GM03348 (cell line): Measurements from ENCODE around the gene HOXB5.

ENCODE experiments used
- DNase-seq: peaks from one replicate; pipeline ENCODE4 v3.0.0; 2012; ENCODE audit warnings: low spot score

HOXB5 gene

GRCh38 chr17:48601539-48602425, 8.2 kb upstream of the HOXB5 start:
- no peak for DNase-seq

- DNase-seq = no peak
These were observed 7.6 kb upstream of the HOXB5 start for GRCh38 chr17:48601207-48601538.

- no peak for DNase-seq
These were observed 6.9 kb upstream of the HOXB5 start for GRCh38 chr17:48600244-48601098.

GRCh38 chr17:48599354-48599753, 5.8 kb upstream of the HOXB5 start:
- DNase-seq = no peak

- DNase-seq = no peak
These were observed 5.2 kb upstream of the HOXB5 start for GRCh38 chr17:48598736-48599135.

DNA sequence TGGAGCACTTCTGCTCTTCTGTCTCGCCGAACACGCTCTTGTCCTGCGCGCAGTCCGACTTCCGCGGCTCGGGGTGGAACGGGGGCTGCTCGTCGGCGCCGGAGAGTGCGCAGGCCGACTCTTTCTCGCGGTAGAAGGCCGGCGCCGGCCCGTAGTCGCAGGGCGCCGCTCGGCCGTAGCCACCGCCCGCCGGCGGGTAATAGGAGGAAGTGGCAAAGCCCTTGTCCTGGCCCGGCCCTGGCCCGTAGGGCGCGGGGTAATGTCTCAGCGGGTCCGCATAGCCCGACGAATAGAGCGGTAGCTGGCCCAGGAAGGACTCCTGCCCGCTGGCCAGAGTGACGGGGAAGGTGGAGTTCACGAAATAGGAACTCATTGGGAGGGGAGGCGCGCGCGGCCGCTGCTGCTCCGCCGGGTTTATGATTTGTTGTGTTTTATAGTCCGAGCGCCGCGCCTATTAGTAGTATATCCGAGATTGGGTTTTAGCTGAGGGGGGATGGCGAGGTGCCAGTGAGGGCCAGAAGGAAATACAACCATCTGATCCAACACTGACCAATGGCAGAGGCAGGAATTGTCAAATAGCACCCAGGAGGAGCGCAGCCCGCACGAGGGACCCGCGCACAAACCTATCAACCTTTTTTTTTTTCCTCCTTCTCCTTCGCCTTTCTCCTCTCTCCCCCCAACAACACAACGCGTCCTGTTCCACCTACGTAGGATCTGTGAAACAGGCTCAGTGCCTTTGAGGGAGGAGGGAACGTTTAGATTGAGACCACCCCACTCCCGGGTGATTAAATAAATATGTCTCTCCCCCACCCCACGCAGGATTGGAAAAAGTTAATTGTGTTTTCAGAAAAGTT, 4.4 kb upstream of the HOXB5 start:
- peak; percentile 83 for DNase-seq

- DNase-seq = no peak
These were observed 3.9 kb upstream of the HOXB5 start for GRCh38 chr17:48597528-48597777.

DNA sequence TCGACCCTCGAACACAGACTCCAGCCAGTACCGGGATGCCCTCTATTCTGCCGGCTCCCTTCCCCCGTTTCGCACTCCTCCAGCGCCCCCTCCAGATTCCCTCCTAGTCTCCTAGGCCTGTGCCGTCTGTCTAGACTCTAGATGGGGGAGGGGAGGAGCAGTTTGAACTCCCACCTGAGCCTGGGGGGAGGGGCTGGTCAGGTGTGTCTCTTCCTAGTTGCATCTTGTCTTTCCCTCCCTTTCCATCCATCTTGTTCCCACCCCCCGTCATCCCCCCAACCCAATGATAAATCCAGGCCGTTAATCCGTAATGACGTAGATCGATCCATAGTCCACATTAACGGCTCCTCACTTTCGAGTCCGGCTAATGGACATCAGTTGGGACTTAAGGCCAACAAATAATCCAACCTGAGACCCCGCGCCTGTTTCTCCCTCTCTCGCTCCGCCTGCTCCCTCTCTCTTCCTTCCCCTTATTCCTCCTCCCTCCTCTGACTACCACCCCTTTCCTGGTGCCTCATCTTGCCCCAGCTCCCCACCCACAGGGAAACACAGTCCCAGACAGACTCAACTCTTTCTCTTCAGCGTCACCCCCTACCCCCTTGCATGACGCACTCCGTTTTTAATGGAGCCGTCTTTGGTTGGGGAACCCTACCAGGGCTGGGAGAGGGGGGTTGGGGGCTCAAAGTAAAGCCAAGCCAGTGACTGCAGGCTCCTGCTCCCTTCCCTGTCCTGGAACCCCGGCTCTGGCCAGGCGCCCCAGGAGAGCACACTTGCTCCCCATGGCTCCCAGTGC, 3.4 kb upstream of the HOXB5 start:
- peak; percentile 23 for DNase-seq

DNA sequence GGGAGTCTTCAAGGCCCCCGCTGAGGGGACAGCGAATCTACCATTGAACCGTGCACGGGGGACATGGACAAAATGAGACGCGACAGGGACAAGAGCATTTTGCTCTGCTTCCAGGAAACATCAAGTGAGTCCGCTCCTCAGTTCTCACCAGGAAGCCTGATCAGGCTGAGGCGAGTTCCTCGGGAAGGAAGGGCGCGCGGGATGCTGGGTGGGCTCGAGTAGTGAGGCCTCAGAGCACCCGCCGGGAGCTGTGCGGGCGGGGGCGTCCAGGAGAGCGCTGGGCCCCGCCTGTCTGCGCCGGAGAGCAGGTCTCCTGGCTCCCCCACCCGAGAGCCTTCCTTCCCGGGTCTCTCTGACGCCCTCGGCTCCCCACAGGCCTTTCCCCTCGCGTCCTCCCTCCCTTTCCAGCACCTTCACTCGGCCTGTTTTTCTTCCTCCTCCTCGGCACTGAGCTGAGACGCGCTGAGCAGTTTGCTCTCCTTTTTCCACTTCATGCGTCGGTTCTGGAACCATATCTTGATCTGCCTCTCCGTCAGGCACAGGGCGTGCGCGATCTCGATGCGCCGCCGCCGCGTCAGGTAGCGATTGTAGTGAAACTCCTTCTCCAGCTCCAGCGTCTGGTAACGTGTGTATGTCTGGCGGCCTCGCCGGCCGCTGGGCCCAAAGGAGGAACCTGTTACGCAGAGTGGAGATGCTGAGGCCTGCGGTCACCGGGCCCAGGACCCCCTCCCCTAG, 2.6 kb upstream of the HOXB5 start:
- DNase-seq = no peak

GRCh38 chr17:48595278-48595999, 1.9 kb upstream of the HOXB5 start:
- DNase-seq = no peak

- no peak for DNase-seq
These were observed 1.1 kb upstream of the HOXB5 start for GRCh38 chr17:48594538-48595277.

DNA sequence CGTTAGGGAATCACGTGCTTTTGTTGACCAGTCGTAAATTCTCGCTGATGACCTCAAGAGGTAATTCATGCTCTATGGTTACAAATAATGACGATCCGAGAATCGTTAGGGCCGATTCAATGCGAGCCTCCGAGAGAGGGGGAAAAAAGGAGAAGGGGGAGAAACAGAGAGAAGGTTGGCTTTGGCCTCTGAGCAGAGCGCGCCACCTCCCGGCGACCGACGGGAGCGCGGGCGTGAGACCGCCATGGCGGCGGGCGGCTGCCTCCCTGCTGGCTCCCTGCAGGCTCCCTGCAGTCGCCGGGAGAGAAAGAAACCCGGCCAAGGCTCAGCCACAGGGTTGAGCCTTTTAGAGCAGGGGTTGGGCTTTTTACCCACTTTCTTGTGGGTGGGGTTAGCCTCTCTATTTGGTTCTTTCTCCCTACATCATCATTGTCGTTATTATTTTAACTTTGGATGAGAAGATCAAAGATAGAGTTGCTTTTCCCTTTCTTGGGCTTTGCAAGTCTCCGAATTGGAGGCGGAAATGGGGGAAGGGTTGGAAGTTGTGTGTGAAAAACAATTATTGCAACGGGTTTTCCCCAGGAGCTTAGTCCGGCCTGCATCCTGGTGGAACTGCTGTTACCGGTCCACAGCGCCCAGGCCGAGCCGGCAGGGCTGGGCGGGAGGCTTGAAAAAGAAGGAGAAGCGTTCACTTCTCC, 410 bp upstream of the HOXB5 start:
- DNase-seq = peak; percentile 91

DNA sequence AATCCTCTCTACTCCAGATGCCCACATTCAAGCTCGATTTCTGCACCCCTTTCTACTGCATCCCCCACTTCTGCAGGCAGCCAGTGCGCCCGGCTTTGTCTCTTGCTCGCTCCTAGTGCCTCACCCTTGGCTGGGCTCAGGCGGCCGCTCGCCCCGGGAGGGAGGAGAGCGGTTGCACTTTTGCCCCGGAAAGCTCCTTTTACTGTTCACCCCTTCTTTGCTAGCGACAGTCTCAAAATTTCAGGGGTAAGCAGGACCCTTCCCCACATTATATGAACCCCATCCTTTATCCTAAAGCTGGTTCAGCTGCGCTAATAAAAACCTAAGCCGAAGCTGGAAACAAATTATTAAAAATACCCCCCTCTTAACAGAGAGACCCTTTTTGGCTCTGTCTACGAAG, 1.0 kb downstream of the HOXB5 start:
- no peak for DNase-seq

- no peak for DNase-seq
These were observed 1.5 kb downstream of the HOXB5 start for GRCh38 chr17:48592057-48592514.

- no peak for DNase-seq
These were observed 2.1 kb downstream of the HOXB5 start for GRCh38 chr17:48591255-48592056.

DNA sequence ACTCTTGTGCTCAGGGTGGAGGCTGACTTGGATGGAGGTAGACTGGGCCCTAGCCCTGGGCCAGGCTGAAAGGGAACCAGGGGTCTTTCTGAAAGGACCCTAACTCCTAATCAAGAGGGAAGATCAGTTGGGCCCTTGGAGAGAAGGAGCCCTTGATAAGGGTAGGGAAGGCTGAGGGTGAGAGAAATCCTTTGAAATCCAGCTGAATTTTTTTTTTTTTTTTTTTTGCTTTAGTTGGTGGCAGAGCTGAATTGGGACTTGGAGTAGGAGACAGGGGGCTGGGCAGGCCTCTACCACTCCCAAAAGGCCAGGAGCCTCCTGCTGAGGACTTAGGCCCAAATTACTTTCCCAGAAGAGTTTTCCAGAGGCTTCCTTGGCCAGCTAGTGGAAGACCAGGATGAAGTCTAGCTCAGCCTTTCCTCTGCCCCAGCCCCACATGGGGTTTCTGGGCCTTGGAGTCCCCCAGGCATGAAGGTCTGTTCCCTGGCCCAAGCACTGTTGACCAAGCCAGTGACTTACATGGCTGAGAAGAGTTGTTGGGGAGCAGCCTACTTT, 2.9 kb downstream of the HOXB5 start:
- no peak for DNase-seq

DNA sequence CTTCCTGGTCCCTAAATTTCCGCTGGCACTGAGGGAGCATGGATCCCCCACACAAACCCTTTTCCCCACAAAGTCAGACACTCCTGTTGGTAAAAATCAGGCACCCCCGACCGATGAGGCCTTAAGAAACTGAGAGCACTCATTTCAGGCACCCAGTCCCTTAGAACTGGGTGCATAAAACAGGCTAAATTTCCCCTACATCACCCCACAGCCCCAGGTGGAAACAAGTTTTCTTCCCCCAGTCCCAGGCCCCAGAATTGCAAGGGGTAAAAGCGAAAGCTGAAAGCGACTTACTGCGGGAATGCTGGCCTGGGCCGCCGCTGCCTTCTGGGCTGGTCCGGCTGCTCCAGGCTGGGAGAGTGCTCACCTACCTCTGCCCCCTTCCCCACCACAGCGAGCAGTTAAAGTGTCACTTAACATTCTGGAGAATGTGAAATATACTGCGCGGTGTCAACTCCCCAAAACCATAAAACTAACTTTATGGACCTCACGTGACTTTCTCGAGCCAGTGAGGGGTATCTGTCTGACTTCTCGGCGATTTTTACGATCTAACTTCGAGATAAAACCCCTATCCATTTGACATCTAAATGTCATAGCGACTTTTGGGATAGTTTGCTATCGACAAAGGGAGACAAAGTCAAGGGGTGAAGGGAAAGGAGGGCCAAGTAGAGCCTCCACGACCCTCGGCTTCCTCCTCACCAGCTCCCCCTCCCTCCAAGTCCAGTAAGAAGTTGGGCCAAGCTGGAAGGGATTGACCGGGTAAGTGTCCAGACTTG, 3.6 kb downstream of the HOXB5 start, which contains the start of gene HOXB3:
Gene HOXB3, minus strand, starts transcription at position 411 of the 776 bp plus-strand sequence. CDS start 37,767 bp downstream, outside the sequence.
- no peak for DNase-seq
